Adipocyte (in vitro differentiated cells): ENCODE data around the gene ATP6V1B1.
"Not testable (repeated sequence)": the region's sequence is repeated elsewhere in the genome, so short reads cannot be mapped to it uniquely, and the experiment has no call there.

Source experiments
- DNase-seq: peaks from one replicate; pipeline ENCODE4 v3.0.0-alpha.2; 2015; ENCODE audit warnings: low read depth
- H3K27me3 ChIP-seq: replicated peaks from 2 replicates; pipeline ENCODE4 v1.7.0; 2013; ENCODE audit warnings: mild to moderate bottlenecking, low read length, moderate library complexity; ENCODE audit not compliant: control insufficient read depth, insufficient read depth
- H3K36me3 ChIP-seq: 2 replicates; pipeline ENCODE4 v1.7.0; 2013; ENCODE audit warnings: low read length, mild to moderate bottlenecking, moderate library complexity; ENCODE audit not compliant: control insufficient read depth, insufficient read depth, severe bottlenecking
- H3K4me1 ChIP-seq: 2 replicates; pipeline ENCODE4 v1.7.0; 2013; ENCODE audit warnings: mild to moderate bottlenecking, low read length, moderate library complexity; ENCODE audit not compliant: control insufficient read depth, insufficient read depth
- H3K4me3 ChIP-seq: 2 replicates; pipeline ENCODE4 v1.7.0; 2013; ENCODE audit warnings: mild to moderate bottlenecking, low read length, moderate library complexity
- H3K9ac ChIP-seq: 2 replicates; pipeline ENCODE4 v1.7.0; 2013; ENCODE audit warnings: mild to moderate bottlenecking, low read length, moderate library complexity
- H3K9me3 ChIP-seq: 2 replicates; pipeline ENCODE4 v1.7.0; 2013; ENCODE audit warnings: mild to moderate bottlenecking, low read length, moderate library complexity; ENCODE audit not compliant: control insufficient read depth

Gene ATP6V1B1

DNA sequence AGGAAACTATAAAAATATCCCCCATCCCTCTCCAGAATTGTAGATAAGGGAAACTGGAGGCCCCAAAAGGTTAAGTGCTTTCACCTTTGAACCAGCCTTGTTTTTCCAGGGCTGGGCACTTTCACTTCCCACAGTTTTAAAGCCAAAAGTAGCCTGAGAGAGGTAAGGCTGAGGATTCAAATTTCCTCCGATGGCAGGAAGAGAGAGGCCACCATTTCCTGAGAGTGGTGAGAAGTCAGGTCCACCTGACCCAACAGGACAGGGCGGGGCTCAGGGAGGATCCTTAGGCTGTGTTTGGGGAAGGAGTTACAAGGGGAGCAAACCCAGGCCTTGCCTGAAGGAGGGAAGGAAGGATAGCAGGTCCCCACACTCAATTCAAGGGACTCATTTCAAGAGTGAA is 63.7 kb downstream of the ATP6V1B1 start:
- H3K27me3 ChIP-seq = peaks cover 9% of the 10 kb centered on the region
- no peak overlapping the region for H3K4me3 ChIP-seq
- H3K9me3 ChIP-seq = no peaks in the 10 kb centered on the region
- H3K9ac ChIP-seq = no peak overlapping the region
- H3K36me3 ChIP-seq = no peaks in the 10 kb centered on the region
- H3K4me1 ChIP-seq = peaks cover 5% of the 10 kb centered on the region
- no peak for DNase-seq

DNA sequence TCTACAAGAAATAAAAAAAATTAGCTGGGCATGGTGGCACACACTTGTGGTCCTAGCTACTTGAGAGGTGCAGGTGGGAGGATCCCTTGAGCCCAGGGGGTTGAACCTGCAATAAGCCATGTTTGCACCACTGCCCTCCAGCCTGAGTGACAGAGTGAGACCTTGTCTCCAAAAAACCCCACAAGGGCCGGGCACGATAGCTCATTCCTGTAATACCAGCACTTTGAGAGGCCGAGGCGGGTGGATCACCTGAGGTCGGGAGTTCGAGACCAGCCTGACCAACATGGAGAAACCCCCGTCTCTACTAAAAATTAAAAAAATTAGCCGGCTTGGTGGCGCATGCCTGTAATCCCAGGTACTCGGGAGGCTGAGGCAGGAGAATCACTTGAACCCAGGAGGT is 64.2 kb downstream of the ATP6V1B1 start:
- not testable (repeated sequence) for H3K9ac ChIP-seq, DNase-seq, H3K4me3 ChIP-seq, H3K36me3 ChIP-seq, H3K4me1 ChIP-seq, H3K9me3 ChIP-seq
- H3K27me3 ChIP-seq = peaks cover 15% of the 10 kb centered on the region

DNA sequence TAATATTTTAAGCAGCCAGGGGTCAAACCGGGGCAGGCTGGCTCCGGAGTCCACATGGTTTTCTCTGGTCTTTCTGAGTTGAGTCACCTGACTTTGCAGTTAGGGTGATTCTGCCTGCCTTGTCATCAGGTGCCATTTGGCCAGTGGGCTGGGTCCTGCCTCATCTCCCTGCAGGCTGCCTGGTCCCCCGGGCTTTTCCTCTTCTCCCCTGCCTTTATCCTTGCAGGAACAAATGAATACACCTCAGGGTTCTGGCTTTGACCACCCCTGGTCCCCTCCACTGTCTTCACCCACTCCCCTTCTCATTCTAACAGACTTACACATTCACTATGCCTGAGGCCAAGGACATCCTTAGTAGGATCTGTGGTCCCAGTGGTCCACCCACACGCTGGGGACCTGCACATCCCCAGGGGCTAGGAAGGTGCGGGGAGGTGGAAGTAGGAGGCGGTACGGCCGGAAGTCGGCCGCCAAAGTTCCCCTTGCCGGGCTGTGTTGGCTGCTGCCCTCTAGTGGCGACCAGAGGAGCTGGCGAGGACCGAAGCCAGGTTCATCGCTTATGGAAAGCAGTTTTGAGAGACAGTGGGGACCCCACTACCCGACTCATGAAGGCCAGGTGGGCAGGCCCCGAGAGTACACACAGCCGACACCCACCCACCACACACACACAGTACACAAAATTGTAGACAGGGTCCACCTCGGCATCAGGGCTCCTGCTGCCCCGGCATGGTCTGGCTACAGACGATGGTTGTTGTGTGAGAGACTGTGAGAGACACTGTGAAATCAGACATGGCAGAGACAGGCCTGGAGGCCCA is 65.3 kb downstream of the ATP6V1B1 start:
- Histone ChIP-seq H3K9ac (peak overlapping the region; percentile 61), H3K4me1 (no peaks in the 10 kb centered on the region), H3K4me3 (peak overlapping the region; percentile 75), H3K27me3 (peaks cover 18% of the 10 kb centered on the region), H3K9me3 (no peaks in the 10 kb centered on the region), H3K36me3 (no peaks in the 10 kb centered on the region)
- peak; percentile 78 for DNase-seq

DNA sequence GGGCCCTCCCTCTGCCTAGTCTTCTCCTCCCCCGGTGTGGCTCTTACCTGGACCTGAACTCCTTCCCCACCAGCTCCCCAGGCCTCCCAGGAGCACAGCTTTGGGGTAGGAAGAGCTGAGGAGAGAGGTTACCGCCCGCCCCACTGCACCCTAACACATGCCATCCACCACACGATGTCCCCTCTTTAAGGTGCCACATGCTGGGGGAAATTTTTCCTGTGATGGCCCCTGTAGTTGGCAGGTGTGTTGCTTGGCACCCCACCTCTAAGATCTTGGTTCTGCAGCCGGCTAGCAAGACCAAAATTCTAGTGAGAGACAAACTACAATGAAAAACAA is 65.9 kb downstream of the ATP6V1B1 start:
- H3K9ac ChIP-seq = no peak overlapping the region
- H3K4me3 ChIP-seq = no peak overlapping the region
- peaks cover 22% of the 10 kb centered on the region for H3K27me3 ChIP-seq
- no peaks in the 10 kb centered on the region for H3K9me3 ChIP-seq
- no peaks in the 10 kb centered on the region for H3K4me1 ChIP-seq
- H3K36me3 ChIP-seq = no peaks in the 10 kb centered on the region
- DNase-seq = no peak

DNA sequence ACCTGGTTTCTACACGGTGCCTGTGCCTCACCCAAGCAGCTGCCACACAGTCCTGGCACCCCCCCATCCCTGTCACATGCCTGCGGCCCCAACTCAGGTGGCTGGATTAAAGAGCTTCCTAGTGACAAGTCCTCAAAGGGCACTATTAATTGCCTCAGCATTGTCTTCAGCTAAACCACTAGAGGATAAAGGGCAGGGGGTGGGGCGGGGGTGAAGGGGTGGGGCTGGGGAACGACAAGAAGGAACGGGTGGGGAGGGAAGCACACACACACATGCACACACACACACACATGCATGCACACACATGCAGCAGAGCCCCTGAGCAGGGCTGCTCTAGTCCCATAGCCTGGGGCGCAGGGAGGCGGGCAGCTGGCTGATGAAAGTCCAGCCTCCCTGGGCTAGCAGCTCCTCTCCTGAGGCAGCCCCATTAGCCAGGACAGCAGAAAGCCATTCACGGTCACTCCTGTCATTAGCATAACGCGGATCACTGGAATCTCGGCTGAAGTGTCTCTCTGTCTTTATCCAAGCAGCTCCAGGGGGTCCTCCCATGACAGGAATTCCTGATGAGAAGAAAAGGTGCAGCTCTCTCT is 66.4 kb downstream of the ATP6V1B1 start:
- Histone ChIP-seq H3K9me3 (no peaks in the 10 kb centered on the region), H3K36me3 (no peaks in the 10 kb centered on the region), H3K4me1 (no peaks in the 10 kb centered on the region), H3K4me3 (no peak overlapping the region), H3K27me3 (peaks cover 26% of the 10 kb centered on the region), H3K9ac (no peak overlapping the region)
- no peak for DNase-seq

DNA sequence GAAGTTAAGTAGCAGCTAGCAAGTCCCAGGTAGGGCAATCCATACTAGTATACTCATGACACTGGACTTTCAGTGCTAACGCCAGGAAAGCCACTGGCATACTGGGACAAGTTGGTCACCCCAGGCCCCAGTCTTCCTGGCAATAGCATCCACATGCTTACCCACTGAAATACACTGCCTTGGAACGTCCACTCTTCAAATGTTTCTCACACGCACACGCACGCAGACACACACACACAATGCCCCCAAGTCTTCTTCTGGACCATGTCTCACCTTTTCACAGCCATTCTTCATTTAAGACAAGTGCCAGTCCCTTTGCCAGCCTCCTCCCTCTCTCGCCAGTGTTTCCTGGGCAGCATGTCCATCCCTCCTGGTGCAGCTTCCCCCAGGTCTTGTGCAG is 67.7 kb downstream of the ATP6V1B1 start:
- DNase-seq = no peak
- peaks cover 26% of the 10 kb centered on the region for H3K27me3 ChIP-seq
- no peak overlapping the region for H3K4me3 ChIP-seq
- no peaks in the 10 kb centered on the region for H3K4me1 ChIP-seq
- no peak overlapping the region for H3K9ac ChIP-seq
- no peaks in the 10 kb centered on the region for H3K9me3 ChIP-seq
- H3K36me3 ChIP-seq = no peaks in the 10 kb centered on the region

DNA sequence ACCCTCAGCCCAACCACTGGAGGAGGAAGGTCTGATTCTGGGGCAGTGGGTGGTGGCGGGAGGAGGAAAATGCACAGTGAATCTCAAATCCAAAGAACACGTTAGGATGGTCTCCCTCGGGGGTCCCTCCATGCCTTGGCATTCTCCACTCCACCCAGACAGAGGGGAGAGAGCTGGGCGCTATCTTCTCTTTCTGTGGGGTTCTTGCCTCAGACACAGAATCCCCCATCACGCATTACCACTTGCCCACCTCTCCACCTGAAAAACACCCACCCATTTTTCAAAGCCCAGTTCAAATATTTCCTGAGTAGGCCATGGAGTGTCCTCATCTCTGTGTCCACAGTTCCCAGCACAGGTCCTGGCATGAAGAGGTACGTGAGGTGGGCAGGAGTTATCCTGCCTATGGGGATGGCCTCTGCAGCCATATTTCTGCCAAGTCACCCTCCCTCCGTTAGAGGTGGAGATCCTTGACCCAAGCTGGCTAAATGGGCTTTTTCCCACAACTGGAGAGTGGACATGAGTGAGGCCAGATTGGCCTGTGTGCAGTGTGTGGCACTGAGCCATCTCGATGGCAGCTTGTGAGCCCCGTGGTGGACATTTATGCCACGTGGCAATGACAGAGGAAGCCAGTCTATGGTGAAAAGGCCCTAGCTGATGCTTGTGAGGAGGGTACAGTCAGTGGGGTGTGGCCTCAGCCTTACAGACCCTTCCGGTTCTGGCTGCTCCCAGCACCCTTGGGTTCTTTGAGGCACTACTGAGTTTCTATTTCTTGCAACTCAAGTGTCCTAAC is 68.5 kb downstream of the ATP6V1B1 start:
- H3K4me3 ChIP-seq = no peak overlapping the region
- no peaks in the 10 kb centered on the region for H3K36me3 ChIP-seq
- H3K4me1 ChIP-seq = no peaks in the 10 kb centered on the region
- no peak overlapping the region for H3K9ac ChIP-seq
- no peaks in the 10 kb centered on the region for H3K9me3 ChIP-seq
- no peak for DNase-seq
- H3K27me3 ChIP-seq = peaks cover 30% of the 10 kb centered on the region

DNA sequence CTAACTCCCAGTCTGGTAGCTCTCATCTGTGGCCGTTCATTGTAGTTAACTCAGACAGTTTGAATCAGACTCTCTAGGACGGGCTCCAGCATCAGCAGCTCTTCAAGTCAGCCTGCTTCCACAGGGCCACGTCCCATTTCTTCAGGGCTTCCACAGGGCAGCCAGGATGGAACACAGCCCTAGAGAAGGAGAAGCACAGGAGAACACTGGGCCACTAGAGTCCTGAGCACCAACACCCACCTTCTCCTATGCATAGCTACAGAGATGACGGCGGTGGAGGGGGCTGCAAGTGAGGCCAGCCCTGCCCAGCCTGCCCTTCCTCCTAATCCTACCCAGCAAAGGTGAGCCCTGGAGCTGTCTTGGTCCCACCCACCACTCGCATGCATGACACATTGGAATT is 69.2 kb downstream of the ATP6V1B1 start:
- H3K9me3 ChIP-seq = no peaks in the 10 kb centered on the region
- H3K27me3 ChIP-seq = peaks cover 30% of the 10 kb centered on the region
- no peaks in the 10 kb centered on the region for H3K4me1 ChIP-seq
- no peak for DNase-seq
- no peaks in the 10 kb centered on the region for H3K36me3 ChIP-seq
- H3K4me3 ChIP-seq = no peak overlapping the region
- H3K9ac ChIP-seq = no peak overlapping the region

DNA sequence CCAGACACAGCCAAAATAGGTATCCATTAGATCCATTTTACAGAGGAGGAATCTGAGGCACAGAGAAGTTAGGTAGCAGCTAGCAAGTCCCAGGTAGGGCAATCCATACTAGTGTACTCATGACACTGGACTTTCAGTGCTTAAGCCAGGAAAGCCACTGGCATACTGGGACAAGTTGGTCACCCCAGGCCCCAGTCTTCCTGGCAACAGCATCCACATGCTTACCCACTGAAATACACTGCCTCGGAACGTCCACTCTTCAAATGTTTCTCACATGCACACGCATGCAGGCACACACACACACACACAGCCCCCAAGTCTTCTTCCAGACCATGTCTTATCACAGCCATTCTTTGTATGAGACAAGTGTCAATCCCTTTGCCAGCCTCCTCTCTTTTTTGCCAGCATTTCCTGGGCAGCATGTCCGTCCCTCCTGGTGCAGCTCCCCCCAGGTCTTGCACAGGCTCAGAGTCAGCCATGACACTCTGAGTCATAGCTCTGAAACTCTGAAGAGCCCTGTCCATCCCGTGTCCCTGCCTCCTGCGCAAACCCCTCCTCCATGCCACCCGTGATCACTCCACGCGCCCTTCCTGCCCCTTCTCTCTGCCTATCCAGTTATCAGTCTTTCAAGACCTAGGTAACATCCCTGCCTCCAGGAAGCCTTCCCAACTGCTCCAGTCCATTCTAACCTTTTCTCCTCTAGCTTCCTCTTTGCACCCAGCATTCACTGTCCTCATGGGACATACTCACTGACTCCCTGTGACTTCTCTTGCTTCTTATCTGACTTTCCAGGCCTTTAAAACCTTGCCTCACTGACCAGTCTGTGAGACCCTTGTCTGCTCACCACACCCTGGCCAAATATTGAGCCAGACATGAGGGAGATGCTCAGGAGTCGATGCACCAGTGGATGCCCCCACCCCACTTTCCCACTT is 69.8 kb downstream of the ATP6V1B1 start:
- no peaks in the 10 kb centered on the region for H3K9me3 ChIP-seq
- DNase-seq = no peak
- no peak overlapping the region for H3K9ac ChIP-seq
- H3K4me1 ChIP-seq = no peaks in the 10 kb centered on the region
- H3K27me3 ChIP-seq = peaks cover 30% of the 10 kb centered on the region
- H3K4me3 ChIP-seq = no peak overlapping the region
- H3K36me3 ChIP-seq = no peaks in the 10 kb centered on the region

DNA sequence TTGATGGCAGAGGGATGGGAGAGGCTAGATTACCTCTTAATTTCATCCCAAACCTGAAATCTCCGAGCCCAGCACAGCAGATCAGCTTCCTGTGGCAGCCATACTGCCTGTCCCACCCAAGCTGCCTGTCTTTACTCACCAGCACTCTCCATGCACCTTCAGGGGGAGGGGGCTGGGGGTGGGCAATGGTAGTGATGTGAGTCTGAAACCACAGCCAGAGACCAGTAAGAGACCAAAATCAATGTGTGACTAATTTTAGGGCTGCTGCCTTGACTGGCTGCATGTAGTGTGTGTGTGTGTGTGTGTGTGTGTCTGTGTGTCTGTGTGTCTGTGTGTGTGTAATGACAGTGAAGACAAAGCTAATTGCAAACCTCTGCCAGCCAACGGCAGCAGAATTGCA is 70.6 kb downstream of the ATP6V1B1 start:
- H3K27me3 ChIP-seq = peaks cover 30% of the 10 kb centered on the region
- no peak overlapping the region for H3K9ac ChIP-seq
- H3K4me1 ChIP-seq = no peaks in the 10 kb centered on the region
- no peak overlapping the region for H3K4me3 ChIP-seq
- H3K9me3 ChIP-seq = no peaks in the 10 kb centered on the region
- no peak for DNase-seq
- H3K36me3 ChIP-seq = no peaks in the 10 kb centered on the region
